HG02763 (cell line): ENCODE measurements around the gene THAP10.

ENCODE experiments used
- ATAC-seq: cut with Tn5 transposase; IDR thresholded peaks from one replicate; pipeline ENCODE4 v1.9.1; 2021; ENCODE audit warnings: mild to moderate bottlenecking, moderate library complexity; ENCODE audit not compliant: unreplicated experiment

The THAP10 gene

DNA sequence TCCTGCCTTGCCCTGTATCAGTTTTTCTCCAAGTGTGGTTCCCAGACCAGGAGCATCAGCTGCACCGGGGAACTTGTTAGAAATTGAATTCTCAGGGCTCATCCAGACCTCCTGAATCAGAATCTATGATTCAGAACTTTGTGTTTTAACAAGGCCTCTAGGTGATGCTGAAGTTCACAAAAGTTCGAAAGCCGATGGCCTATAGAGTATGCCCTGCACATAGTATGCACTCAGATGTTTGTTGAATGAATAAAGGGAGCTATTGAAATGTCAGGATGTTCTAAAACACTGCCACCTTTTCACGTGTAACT is 37.6 kb downstream of the THAP10 start:
- ATAC-seq = no peak

DNA sequence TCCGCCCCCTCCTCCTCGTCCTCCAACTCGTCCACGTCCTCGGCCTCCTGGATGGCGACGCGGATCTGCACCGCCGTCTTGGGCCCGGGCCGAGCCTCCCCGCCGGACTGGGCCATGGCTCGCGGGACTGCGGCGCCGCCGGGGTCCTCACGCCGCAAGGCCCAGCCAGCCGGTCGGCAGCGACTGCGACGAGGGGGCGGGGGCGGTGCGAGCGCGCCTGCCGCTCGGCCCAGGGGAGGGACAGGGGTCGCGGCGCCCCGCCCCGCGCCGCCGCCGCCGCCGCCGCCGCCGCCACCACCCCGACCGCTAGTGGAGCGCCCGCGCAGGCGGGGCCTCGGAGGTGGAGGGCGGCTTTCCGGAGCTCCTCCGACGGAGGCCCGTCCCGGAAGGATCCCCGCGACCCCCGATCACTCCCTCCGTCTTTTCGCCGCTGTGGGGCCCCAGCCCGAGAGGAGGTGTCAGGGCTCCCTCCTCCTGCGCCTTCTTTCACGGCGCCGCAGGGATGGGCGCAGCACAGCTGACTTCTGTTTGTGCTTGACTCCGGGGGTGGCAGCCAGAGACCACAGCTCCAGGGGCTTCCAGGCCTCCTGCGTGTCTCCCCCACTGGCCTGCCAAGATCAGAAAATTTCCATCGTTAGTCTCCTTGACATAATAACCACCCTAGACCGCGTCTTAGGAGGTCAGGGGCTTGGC is 38.1 kb downstream of the THAP10 start, which contains the start of gene LARP6:
TSS of gene LARP6 (minus strand) at position 185 of the 693 bp plus-strand sequence. CDS start at position 116, 69 bp downstream.
- ATAC-seq = no peak

GRCh38 chr15:70853318-70853972 is 38.8 kb downstream of the THAP10 start:
- ATAC-seq = no peak

DNA sequence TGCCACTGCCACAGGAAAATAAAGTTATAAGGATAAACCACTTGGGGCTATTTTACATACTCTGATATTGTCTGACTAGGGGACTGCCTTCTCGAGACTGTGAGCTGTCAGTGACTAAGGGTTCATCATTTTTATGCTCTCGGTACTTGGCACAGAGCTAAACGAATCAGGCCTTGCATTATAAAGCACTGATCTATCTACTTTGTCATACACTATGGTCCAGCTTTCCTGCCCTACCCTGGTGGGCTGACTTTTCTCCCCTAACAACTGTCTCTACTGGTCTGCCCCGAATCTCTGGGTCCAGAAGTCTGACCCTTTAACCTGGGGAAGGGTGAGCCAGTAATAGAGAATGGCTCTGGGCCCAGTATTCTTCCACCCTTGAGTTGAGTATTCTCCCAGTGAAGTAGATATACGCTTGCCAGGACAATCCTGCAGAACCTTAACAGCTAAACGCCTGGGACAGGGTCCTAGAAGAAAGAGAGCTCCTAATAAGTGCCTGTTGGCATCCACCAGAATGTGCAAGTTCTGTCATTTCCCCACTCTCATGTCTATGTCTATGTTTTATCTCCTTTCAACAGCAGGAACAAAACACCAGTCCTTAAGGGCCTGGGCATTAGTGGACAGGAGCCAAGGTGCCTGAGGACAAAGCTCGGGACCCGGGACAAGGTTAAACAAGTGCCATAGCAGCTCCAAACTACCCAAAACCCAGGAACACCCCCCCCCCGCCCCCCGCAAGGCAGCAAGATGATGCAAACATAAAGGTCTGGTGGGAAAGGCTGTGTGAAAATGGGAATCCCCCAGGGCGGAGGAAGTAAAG is 39.5 kb downstream of the THAP10 start:
- ATAC-seq = no peak

DNA sequence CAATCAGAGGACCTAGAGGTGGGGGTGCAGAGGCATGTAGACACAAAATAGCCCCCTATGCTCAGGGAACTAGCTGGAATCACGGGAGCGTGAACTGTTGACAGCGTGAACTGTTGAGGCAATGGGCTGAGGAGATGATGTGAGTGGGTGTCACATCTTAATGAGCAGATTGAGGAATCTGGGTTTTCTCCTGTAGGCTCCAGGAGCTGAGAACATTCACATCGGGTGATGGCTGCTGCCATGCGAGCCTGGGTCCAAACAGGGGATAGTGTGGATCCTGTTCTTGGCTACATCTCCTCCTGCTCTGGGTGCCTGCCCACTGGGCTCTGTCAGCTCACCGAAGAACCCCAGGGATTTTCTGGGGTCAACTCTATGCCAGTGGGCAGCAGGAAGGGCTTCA is 40.3 kb downstream of the THAP10 start:
- ATAC-seq = no peak

DNA sequence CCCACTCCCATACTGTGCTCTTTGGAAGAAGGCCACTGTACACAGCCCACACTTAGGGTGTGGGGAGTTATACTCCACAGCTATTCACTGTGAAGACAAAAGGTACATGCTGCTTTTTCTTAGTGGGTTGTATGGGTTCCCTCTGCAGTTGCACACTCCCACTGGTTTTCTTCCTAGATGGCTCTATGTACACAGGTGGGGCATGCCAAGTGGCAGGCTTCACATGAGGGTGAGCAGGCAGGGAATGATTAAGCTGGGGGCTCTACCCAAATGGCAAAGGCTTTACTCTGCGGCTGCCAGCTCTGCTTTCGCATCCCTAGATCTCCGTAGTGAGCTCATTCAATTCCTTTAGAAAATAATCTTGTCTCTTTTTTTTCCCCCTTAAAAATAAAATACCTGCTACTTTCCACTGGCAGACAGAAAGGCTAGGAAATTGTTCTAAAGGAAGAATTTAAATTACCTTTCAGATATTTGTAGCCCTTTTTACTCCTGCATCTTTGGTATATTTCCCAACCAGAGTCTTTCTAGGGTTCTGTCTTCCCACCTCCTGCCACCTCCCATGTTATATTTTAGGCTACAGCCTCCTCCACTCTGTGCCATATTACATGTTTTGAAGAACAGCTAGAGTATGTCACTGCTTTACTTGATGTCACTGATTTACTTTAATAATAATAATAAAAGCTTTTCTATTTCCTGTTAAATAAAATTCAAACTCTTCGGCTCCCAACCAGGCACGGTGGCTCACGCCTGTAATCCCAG is 46.5 kb downstream of the THAP10 start:
- no peak for ATAC-seq

DNA sequence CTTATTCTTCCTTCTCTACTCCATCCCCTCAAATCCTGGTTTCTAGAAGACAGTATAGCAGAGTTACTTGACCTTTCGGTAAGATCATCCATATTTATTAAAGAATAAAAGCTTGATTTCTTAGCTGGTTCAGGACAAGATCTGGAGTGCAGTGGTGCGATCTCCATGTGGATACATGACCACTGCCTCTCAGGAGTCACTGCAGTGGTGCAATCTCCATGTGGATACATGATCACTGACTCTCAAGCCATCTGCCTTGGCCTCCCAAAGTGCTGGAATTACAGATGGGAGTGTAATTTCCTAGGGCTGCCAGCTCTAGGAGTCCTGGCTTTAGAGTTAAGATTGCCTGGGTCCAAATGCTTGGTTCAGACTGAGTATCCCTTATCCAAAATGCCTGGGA is 54.8 kb downstream of the THAP10 start:
- no peak for ATAC-seq

- no peak for ATAC-seq
These were observed 56.4 kb downstream of the THAP10 start for GRCh38 chr15:70835841-70836240.

GRCh38 chr15:70835415-70835814 is 56.8 kb downstream of the THAP10 start:
- ATAC-seq = no peak

DNA sequence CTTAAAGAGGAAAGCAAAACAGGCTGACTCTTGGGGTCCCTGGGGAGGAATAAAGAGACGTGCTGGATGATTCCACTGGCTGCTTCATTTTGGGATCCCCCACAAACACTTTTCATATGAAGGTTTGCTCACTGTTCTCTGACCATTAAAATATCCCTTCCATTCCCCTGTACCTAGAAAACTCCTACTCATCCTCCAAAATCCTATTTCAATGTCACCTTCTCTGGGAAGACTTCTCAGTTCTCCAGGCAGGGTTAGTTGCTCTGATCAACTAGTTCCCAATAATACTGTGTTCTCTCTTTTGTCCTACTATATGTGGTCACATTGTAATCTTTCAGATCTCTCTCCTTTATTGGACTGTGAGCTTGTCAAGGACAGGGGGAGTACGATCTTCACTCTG is 57.2 kb downstream of the THAP10 start:
- no peak for ATAC-seq

GRCh38 chr15:70833861-70834765 is 58.1 kb downstream of the THAP10 start:
- ATAC-seq = no peak

DNA sequence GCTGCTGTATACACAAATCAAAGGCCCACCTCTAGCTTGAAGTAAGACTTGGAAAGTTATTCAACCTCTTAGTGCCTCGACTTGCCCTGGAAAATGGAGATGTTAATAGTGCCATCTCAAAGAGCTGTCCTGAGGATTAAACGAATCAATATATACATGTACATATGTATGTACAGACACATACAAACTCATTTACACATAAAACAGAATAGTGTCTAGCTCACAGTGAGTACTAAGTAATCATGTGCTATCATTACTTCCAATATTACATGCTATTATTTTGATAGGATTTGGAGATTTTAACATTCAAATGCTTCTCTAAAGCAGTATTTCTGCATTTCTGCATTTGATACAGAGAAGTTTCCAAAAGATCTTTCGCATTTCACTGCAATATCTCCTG is 58.8 kb downstream of the THAP10 start:
- ATAC-seq = no peak

GRCh38 chr15:70832176-70832575 is 60.1 kb downstream of the THAP10 start:
- ATAC-seq = no peak
